WTC11 (cell line): ENCODE data around the gene HDAC10. TPM values are rescaled to one million over a fixed set of nuclear protein-coding genes. Genes with fewer than 3 reads are reported as not detected.
A peak's percentile ranks its signal among the peaks of the same experiment; 100 is the strongest.

Experiments
- AR ChIP-seq: fragments of 250-450 bp; sonication (Bioruptor Pico); IDR thresholded peaks from 2 replicates; pipeline ENCODE4 v1.9.0; 2021; ENCODE audit warnings: mild to moderate bottlenecking
- E2F1 ChIP-seq: sonication (generic); formaldehyde crosslinking; IDR thresholded peaks from 2 replicates; pipeline ENCODE4 v1.8.0; 2022; ENCODE audit warnings: mild to moderate bottlenecking, missing genetic modification reagents
- E2F5 ChIP-seq: sonication (generic); formaldehyde crosslinking; IDR thresholded peaks from 2 replicates; pipeline ENCODE4 v1.8.1; 2022; ENCODE audit warnings: mild to moderate bottlenecking, moderate library complexity, missing genetic modification reagents
- ERG ChIP-seq: fragments of 250-450 bp; sonication (Bioruptor Pico); IDR thresholded peaks from 2 replicates; pipeline ENCODE4 v1.8.0; 2021; ENCODE audit warnings: mild to moderate bottlenecking
- ESRRA ChIP-seq: sonication (generic); formaldehyde crosslinking; IDR thresholded peaks from 2 replicates; pipeline ENCODE4 v1.8.1; 2022; ENCODE audit warnings: mild to moderate bottlenecking, missing genetic modification reagents, borderline replicate concordance
- FOXK1 ChIP-seq: sonication (generic); formaldehyde crosslinking; IDR thresholded peaks from 2 replicates; pipeline ENCODE4 v1.8.0; 2022; ENCODE audit warnings: mild to moderate bottlenecking, moderate library complexity, missing genetic modification reagents
- IRF1 ChIP-seq: sonication (generic); formaldehyde crosslinking; IDR thresholded peaks from 2 replicates; pipeline ENCODE4 v1.8.0; 2023; ENCODE audit warnings: missing genetic modification reagents
- JAZF1 ChIP-seq: fragments of 250-450 bp; sonication (Bioruptor Pico); IDR thresholded peaks from 2 replicates; pipeline ENCODE4 v1.9.0; 2021; ENCODE audit warnings: moderate library complexity, mild to moderate bottlenecking, inconsistent platforms
- MLX ChIP-seq: sonication (generic); formaldehyde crosslinking; IDR thresholded peaks from 2 replicates; pipeline ENCODE4 v1.8.1; 2023; ENCODE audit warnings: mild to moderate bottlenecking, missing genetic modification reagents, moderate library complexity
- MXD4 ChIP-seq: fragments of 250-450 bp; sonication (Bioruptor Pico); IDR thresholded peaks from 2 replicates; pipeline ENCODE4 v1.8.0; 2021; ENCODE audit warnings: mild to moderate bottlenecking, moderate library complexity, borderline replicate concordance
- NFATC4 ChIP-seq: fragments of 250-450 bp; sonication (Bioruptor Pico); IDR thresholded peaks from 2 replicates; pipeline ENCODE4 v1.9.0; 2021; ENCODE audit warnings: mild to moderate bottlenecking
- NR1H2 ChIP-seq: sonication (generic); formaldehyde crosslinking; IDR thresholded peaks from 2 replicates; pipeline ENCODE4 v1.9.0; 2021; ENCODE audit warnings: mild to moderate bottlenecking, moderate library complexity, missing genetic modification reagents
- NR2C2 ChIP-seq: sonication (generic); formaldehyde crosslinking; IDR thresholded peaks from 2 replicates; pipeline ENCODE4 v1.8.0; 2022; ENCODE audit warnings: mild to moderate bottlenecking, missing genetic modification reagents
- STAT6 ChIP-seq: sonication (generic); formaldehyde crosslinking; conservative IDR thresholded peaks from 2 replicates; pipeline ENCODE4 v1.8.1; 2023; ENCODE audit warnings: mild to moderate bottlenecking, low read depth, missing genetic modification reagents, moderate library complexity
- TCF7 ChIP-seq: sonication (generic); formaldehyde crosslinking; IDR thresholded peaks from 2 replicates; pipeline ENCODE4 v1.8.0; 2022; ENCODE audit warnings: mild to moderate bottlenecking, low read depth, missing genetic modification reagents, moderate library complexity
- USF2 ChIP-seq: sonication (generic); formaldehyde crosslinking; IDR thresholded peaks from 2 replicates; pipeline ENCODE4 v1.8.1; 2023; ENCODE audit warnings: mild to moderate bottlenecking, missing genetic modification reagents, moderate library complexity
- ZNF263 ChIP-seq: sonication (generic); formaldehyde crosslinking; IDR thresholded peaks from 2 replicates; pipeline ENCODE4 v1.8.1; 2022; ENCODE audit warnings: low read depth, mild to moderate bottlenecking, moderate library complexity, missing genetic modification reagents
- ZNF396 ChIP-seq: fragments of 250-450 bp; sonication (Bioruptor Pico); IDR thresholded peaks from 2 replicates; pipeline ENCODE4 v1.8.0; 2021; ENCODE audit warnings: mild to moderate bottlenecking, moderate library complexity, borderline replicate concordance
- ZNF425 ChIP-seq: fragments of 250-450 bp; sonication (Bioruptor Pico); conservative IDR thresholded peaks from 2 replicates; pipeline ENCODE4 v1.9.0; 2021; ENCODE audit warnings: mild to moderate bottlenecking
- ZNF671 ChIP-seq: fragments of 250-450 bp; sonication (Bioruptor Pico); IDR thresholded peaks from 2 replicates; pipeline ENCODE4 v1.8.0; 2021; ENCODE audit warnings: mild to moderate bottlenecking
- ZSCAN18 ChIP-seq: fragments of 250-450 bp; sonication (Bioruptor Pico); IDR thresholded peaks from 2 replicates; pipeline ENCODE4 v2.1.2; 2022; ENCODE audit warnings: mild to moderate bottlenecking, moderate library complexity
- total RNA-seq: library from RNA; stranded (reverse); gene quantifications from 3 replicates; pipeline ENCODE4 v1.2.3, GENCODE V29; 2021

Gene HDAC10
- total RNA-seq, 1 experiment from 2014 or later: 40.9 TPM

GRCh38 chr22:50244420-50245213 is 6.4 kb downstream of the HDAC10 start, which contains the start of gene TUBGCP6 (continued):
- TF ChIP-seq USF2 (CRISPR knock-in tag) (peak; percentile 49; the same call in 1 of the 2 replicates), NR1H2 (CRISPR knock-in tag) (no peak), STAT6 (no peak), IRF1 (no peak; the same call in 1 of the 2 replicates), ESRRA (0 out of 2 replicates have a peak, but pooled peaks have one; percentile 7), TCF7 (CRISPR knock-in tag) (no peak), E2F5 (CRISPR knock-in tag) (no peak), ZSCAN18 (CRISPR knock-in tag) (no peak), ZNF671 (CRISPR knock-in tag) (no peak), NFATC4 (CRISPR knock-in tag) (no peak), ZNF263 (CRISPR knock-in tag) (no peak), ZNF425 (CRISPR knock-in tag) (no peak), E2F1 (no peak), FOXK1 (CRISPR knock-in tag) (peak; percentile 97), ZNF396 (CRISPR knock-in tag) (no peak), NR2C2 (CRISPR knock-in tag) (no peak), JAZF1 (CRISPR knock-in tag) (no peak), AR (CRISPR knock-in tag) (no peak), MLX (CRISPR knock-in tag) (no peak), ERG (CRISPR knock-in tag) (no peak), MXD4 (CRISPR knock-in tag) (no peak)
